ENCODE data around the gene LDAF1.

The LDAF1 gene

DNA sequence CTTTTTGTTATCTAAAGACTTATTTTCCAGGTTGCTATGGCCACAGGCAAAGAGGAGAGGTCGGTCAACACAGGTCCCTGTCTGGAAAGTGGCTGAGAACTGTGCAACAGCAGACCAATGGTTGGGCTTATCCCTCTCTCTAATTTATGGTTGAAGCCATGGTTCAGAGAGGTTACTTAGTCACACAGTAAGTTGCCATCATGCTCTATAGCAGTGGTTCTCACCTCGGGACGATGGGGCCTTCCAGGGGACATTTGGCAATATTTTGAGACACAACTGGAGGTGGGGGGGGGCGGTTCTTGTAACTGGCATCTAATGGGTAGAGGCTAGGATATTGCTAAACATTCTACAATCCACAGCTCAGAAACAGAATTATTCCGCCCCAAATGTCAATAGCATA is 842 bp upstream of the LDAF1 start:
- no peak overlapping the region for H2BK15ac ChIP-seq (ENCODE audit: low read depth, poor library complexity, severe bottlenecking)
- no peak for DNase-seq
- H3K27me3 ChIP-seq (ENCODE audit: control insufficient read depth in 1 of 2, insufficient read depth in 1 of 2, low read length in 2 of 2) = no peaks in the 10 kb centered on the region
- H2AFZ ChIP-seq (ENCODE audit: low read depth, low read length) = no peak overlapping the region
- H2BK12ac ChIP-seq (ENCODE audit: low read length in 2 of 2) = no peak overlapping the region
- H3K4ac ChIP-seq (ENCODE audit: low read depth in 1 of 2, low read length in 2 of 2) = no peak overlapping the region
- WGBS = 94% methylated on average over 2 of the region's 5 CpGs
- no peak overlapping the region for H3K4me2 ChIP-seq (ENCODE audit: low read length, poor library complexity, severe bottlenecking)
- no peak overlapping the region for H4K8ac ChIP-seq (ENCODE audit: low read length)
- peaks cover 12% of the 10 kb centered on the region for H3K79me1 ChIP-seq (replicated peaks; ENCODE audit: low read length, poor library complexity, severe bottlenecking)
- H3K27ac ChIP-seq (ENCODE audit: low read length, poor library complexity, severe bottlenecking) = no peak overlapping the region
- peaks cover 0 to 18% of the 10 kb centered on the region in 2 experiments for H3K36me3 ChIP-seq (ENCODE audit: control insufficient read depth in 1 of 2, insufficient read depth in 2 of 2, low read depth in 1 of 2, low read length in 2 of 2)
- no peak overlapping the region for H2BK120ac ChIP-seq (ENCODE audit: low read depth, low read length)
- no peak overlapping the region for H2BK5ac ChIP-seq (ENCODE audit: low read depth, low read length, poor library complexity, severe bottlenecking)
- H2AK5ac ChIP-seq (ENCODE audit: low read length, severe bottlenecking) = no peak overlapping the region
- peaks cover 10% of the 10 kb centered on the region for H3K4me1 ChIP-seq (ENCODE audit: control insufficient read depth, insufficient read depth, low read depth, low read length)
- H3K14ac ChIP-seq (ENCODE audit: low read length in 2 of 2) = no peak overlapping the region
- H3K4me3 ChIP-seq (ENCODE audit: insufficient read depth in 1 of 2, low read depth in 1 of 2, low read length in 2 of 2) = peak overlapping the region in 1 of 2 experiments; percentile 84
- no peaks in the 10 kb centered on the region for H3K9me3 ChIP-seq (ENCODE audit: control insufficient read depth, low read length)
- H4K91ac ChIP-seq (ENCODE audit: low read length) = no peak overlapping the region
- H3K9ac ChIP-seq (ENCODE audit: low read length) = peak overlapping the region; percentile 91
- H3K23ac ChIP-seq (ENCODE audit: low read length in 2 of 2) = no peak overlapping the region
- H3K18ac ChIP-seq (ENCODE audit: low read depth in 1 of 2, low read length in 2 of 2) = no peak overlapping the region

DNA sequence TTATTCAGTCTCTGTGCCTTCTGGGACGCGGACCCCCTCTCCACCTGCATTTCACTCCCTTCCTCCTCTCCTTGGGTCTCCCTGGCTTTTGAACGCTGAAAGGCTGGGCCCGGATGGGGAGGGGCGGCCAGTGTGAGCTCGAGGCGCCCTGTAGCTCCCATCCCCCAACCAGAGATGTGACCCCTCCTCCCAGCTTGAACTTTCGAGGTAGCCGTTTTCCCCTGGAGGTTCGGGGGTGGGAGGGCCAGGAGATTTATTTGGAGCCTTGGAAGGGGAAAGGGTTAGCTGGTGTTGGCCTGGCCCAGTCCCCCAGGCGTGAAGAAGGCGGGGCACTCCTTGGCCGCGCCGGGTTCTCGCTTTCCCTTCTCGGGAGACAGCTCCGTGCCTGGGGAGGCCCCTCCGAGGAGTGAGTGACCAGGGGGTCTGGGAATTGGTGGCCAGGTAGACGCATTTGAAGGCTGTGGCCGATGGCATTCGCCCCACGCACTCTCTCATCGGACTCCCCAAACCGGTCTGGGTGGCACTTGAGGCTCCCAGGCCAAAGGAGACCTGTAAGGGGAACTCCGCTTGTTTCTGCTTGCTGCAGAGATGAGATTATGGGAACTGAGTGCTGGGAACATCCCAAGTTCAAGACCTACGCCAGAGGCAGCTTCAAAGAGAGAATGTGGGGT is 942 bp downstream of the LDAF1 start:
- peak; percentile 40 for DNase-seq
- Histone ChIP-seq H3K14ac (ENCODE audit: low read length in 2 of 2) (peak overlapping the region in 1 of 2 experiments; percentile 47), H3K79me1 (replicated peaks; ENCODE audit: low read length, poor library complexity, severe bottlenecking) (peaks cover 15% of the 10 kb centered on the region), H4K91ac (ENCODE audit: low read length) (peak overlapping the region; percentile 13), H3K23ac (ENCODE audit: low read length in 2 of 2) (no peak overlapping the region), H2BK5ac (ENCODE audit: low read depth, low read length, poor library complexity, severe bottlenecking) (no peak overlapping the region), H3K4me1 (ENCODE audit: control insufficient read depth, insufficient read depth, low read depth, low read length) (peaks cover 14% of the 10 kb centered on the region), H3K9me3 (ENCODE audit: control insufficient read depth, low read length) (no peaks in the 10 kb centered on the region), H2BK12ac (ENCODE audit: low read length in 2 of 2) (peak overlapping the region in 1 of 2 experiments; percentile 85), H2BK120ac (ENCODE audit: low read depth, low read length) (no peak overlapping the region), H3K9ac (ENCODE audit: low read length) (peak overlapping the region; percentile 91), H3K27me3 (ENCODE audit: control insufficient read depth in 1 of 2, insufficient read depth in 1 of 2, low read length in 2 of 2) (no peaks in the 10 kb centered on the region), H3K18ac (ENCODE audit: low read depth in 1 of 2, low read length in 2 of 2) (peak overlapping the region in 1 of 2 experiments; percentile 59), H2AFZ (ENCODE audit: low read depth, low read length) (peak overlapping the region; percentile 89), H2BK15ac (ENCODE audit: low read depth, poor library complexity, severe bottlenecking) (no peak overlapping the region), H2AK5ac (ENCODE audit: low read length, severe bottlenecking) (no peak overlapping the region), H3K4me2 (ENCODE audit: low read length, poor library complexity, severe bottlenecking) (peak overlapping the region; percentile 100), H3K4ac (ENCODE audit: low read depth in 1 of 2, low read length in 2 of 2) (peak overlapping the region in 1 of 2 experiments; percentile 42), H4K8ac (ENCODE audit: low read length) (peak overlapping the region; percentile 4), H3K27ac (ENCODE audit: low read length, poor library complexity, severe bottlenecking) (no peak overlapping the region), H3K36me3 (ENCODE audit: control insufficient read depth in 1 of 2, insufficient read depth in 2 of 2, low read depth in 1 of 2, low read length in 2 of 2) (peaks cover 3 to 29% of the 10 kb centered on the region in 2 experiments), H3K4me3 (ENCODE audit: insufficient read depth in 1 of 2, low read depth in 1 of 2, low read length in 2 of 2) (peak overlapping the region; percentile 84 to 87)
- 10% methylated on average over 24 of the region's 27 CpGs for WGBS

- no peak overlapping the region for H3K14ac ChIP-seq (ENCODE audit: low read length in 2 of 2)
- H3K79me1 ChIP-seq (replicated peaks; ENCODE audit: low read length, poor library complexity, severe bottlenecking) = peaks cover 16% of the 10 kb centered on the region
- peaks cover 6 to 38% of the 10 kb centered on the region in 2 experiments for H3K36me3 ChIP-seq (ENCODE audit: control insufficient read depth in 1 of 2, insufficient read depth in 2 of 2, low read depth in 1 of 2, low read length in 2 of 2)
- peak overlapping the region; percentile 91 for H3K9ac ChIP-seq (ENCODE audit: low read length)
- H3K9me3 ChIP-seq (ENCODE audit: control insufficient read depth, low read length) = no peaks in the 10 kb centered on the region
- no peak overlapping the region for H3K23ac ChIP-seq (ENCODE audit: low read length in 2 of 2)
- H2BK15ac ChIP-seq (ENCODE audit: low read depth, poor library complexity, severe bottlenecking) = no peak overlapping the region
- no peaks in the 10 kb centered on the region for H3K27me3 ChIP-seq (ENCODE audit: control insufficient read depth in 1 of 2, insufficient read depth in 1 of 2, low read length in 2 of 2)
- no peak overlapping the region for H4K8ac ChIP-seq (ENCODE audit: low read length)
- DNase-seq = no peak
- H2AK5ac ChIP-seq (ENCODE audit: low read length, severe bottlenecking) = no peak overlapping the region
- no peak overlapping the region for H3K27ac ChIP-seq (ENCODE audit: low read length, poor library complexity, severe bottlenecking)
- no peak overlapping the region for H2AFZ ChIP-seq (ENCODE audit: low read depth, low read length)
- H4K91ac ChIP-seq (ENCODE audit: low read length) = no peak overlapping the region
- no peak overlapping the region for H2BK5ac ChIP-seq (ENCODE audit: low read depth, low read length, poor library complexity, severe bottlenecking)
- H3K4me2 ChIP-seq (ENCODE audit: low read length, poor library complexity, severe bottlenecking) = no peak overlapping the region
- H3K4ac ChIP-seq (ENCODE audit: low read depth in 1 of 2, low read length in 2 of 2) = no peak overlapping the region
- H2BK12ac ChIP-seq (ENCODE audit: low read length in 2 of 2) = no peak overlapping the region
- H3K4me1 ChIP-seq (ENCODE audit: control insufficient read depth, insufficient read depth, low read depth, low read length) = peaks cover 14% of the 10 kb centered on the region
- H3K4me3 ChIP-seq (ENCODE audit: insufficient read depth in 1 of 2, low read depth in 1 of 2, low read length in 2 of 2) = peak overlapping the region in 1 of 2 experiments; percentile 49
- WGBS = 74% methylated on average over 1 of the region's 1 CpG
- H3K18ac ChIP-seq (ENCODE audit: low read depth in 1 of 2, low read length in 2 of 2) = no peak overlapping the region
- no peak overlapping the region for H2BK120ac ChIP-seq (ENCODE audit: low read depth, low read length)
These were observed 1.8 kb downstream of the LDAF1 start for GRCh38 chr16:21160276-21160675.

- Histone ChIP-seq H2BK5ac (ENCODE audit: low read depth, low read length, poor library complexity, severe bottlenecking) (no peak overlapping the region), H2AFZ (ENCODE audit: low read depth, low read length) (no peak overlapping the region), H2BK12ac (ENCODE audit: low read length in 2 of 2) (no peak overlapping the region), H2BK15ac (ENCODE audit: low read depth, poor library complexity, severe bottlenecking) (no peak overlapping the region), H3K9ac (ENCODE audit: low read length) (no peak overlapping the region), H2AK5ac (ENCODE audit: low read length, severe bottlenecking) (no peak overlapping the region), H2BK120ac (ENCODE audit: low read depth, low read length) (no peak overlapping the region), H3K4me1 (ENCODE audit: control insufficient read depth, insufficient read depth, low read depth, low read length) (peaks cover 14% of the 10 kb centered on the region), H3K18ac (ENCODE audit: low read depth in 1 of 2, low read length in 2 of 2) (no peak overlapping the region), H3K36me3 (ENCODE audit: control insufficient read depth in 1 of 2, insufficient read depth in 2 of 2, low read depth in 1 of 2, low read length in 2 of 2) (peaks cover 6 to 44% of the 10 kb centered on the region in 2 experiments), H3K23ac (ENCODE audit: low read length in 2 of 2) (no peak overlapping the region), H3K27ac (ENCODE audit: low read length, poor library complexity, severe bottlenecking) (no peak overlapping the region), H3K4ac (ENCODE audit: low read depth in 1 of 2, low read length in 2 of 2) (no peak overlapping the region), H3K79me1 (replicated peaks; ENCODE audit: low read length, poor library complexity, severe bottlenecking) (peaks cover 16% of the 10 kb centered on the region), H3K4me2 (ENCODE audit: low read length, poor library complexity, severe bottlenecking) (no peak overlapping the region), H3K27me3 (ENCODE audit: control insufficient read depth in 1 of 2, insufficient read depth in 1 of 2, low read length in 2 of 2) (no peaks in the 10 kb centered on the region), H4K8ac (ENCODE audit: low read length) (no peak overlapping the region), H3K9me3 (ENCODE audit: control insufficient read depth, low read length) (no peaks in the 10 kb centered on the region), H3K14ac (ENCODE audit: low read length in 2 of 2) (no peak overlapping the region), H3K4me3 (ENCODE audit: insufficient read depth in 1 of 2, low read depth in 1 of 2, low read length in 2 of 2) (peak overlapping the region in 1 of 2 experiments; percentile 49), H4K91ac (ENCODE audit: low read length) (no peak overlapping the region)
- WGBS = 100% methylated on average over 1 of the region's 2 CpGs
- no peak for DNase-seq
These were observed 2.7 kb downstream of the LDAF1 start for GRCh38 chr16:21161211-21161610.
